HUES48 (cell line): ENCODE results near the gene MRGPRF.

Source experiments
- H3K27ac ChIP-seq: one replicate; pipeline ENCODE4 v1.7.0; 2013; ENCODE audit warnings: low read depth, low read length, inconsistent platforms
- H3K27me3 ChIP-seq: 2 replicates; pipeline ENCODE4 v1.6.1; 2013; ENCODE audit warnings: mild to moderate bottlenecking, low read length; ENCODE audit not compliant: control insufficient read depth, insufficient read depth
- H3K36me3 ChIP-seq: 2 replicates; pipeline ENCODE4 v1.6.1; 2013; ENCODE audit warnings: low read length; ENCODE audit not compliant: control insufficient read depth, insufficient read depth
- H3K4me1 ChIP-seq: 2 replicates; pipeline ENCODE4 v1.6.1; 2013; ENCODE audit warnings: mild to moderate bottlenecking, low read length; ENCODE audit not compliant: control insufficient read depth, insufficient read depth
- H3K4me3 ChIP-seq: 2 replicates; pipeline ENCODE4 v1.5.1; 2013; ENCODE audit warnings: mild to moderate bottlenecking, low read depth, low read length
- H3K9ac ChIP-seq: 2 replicates; pipeline ENCODE4 v1.6.1; 2013; ENCODE audit warnings: mild to moderate bottlenecking, low read depth, low read length, moderate library complexity
- H3K9me3 ChIP-seq: 2 replicates; pipeline ENCODE4 v1.6.1; 2013; ENCODE audit warnings: low read length; ENCODE audit not compliant: control insufficient read depth, insufficient read depth

MRGPRF gene

GRCh38 chr11:69013009-69013951, at the start of gene MRGPRF:
MRGPRF (minus strand) TSS chr11:69013246; CDS start chr11:69009901, 3,345 bp downstream.
- H3K9ac ChIP-seq, result no peak within 1 kb of the TSS
- H3K9me3 ChIP-seq, result no peaks in the 10 kb centered on the region
- peaks cover 10% of the 10 kb centered on the region; the same call in 1 of the 2 replicates for H3K27me3 ChIP-seq
- H3K4me3 ChIP-seq, result peak within 1 kb of the TSS; percentile 62
- H3K27ac ChIP-seq, result peak within 1 kb of the TSS; percentile 66
- H3K36me3 ChIP-seq, result no peaks in the 10 kb centered on the region
- H3K4me1 ChIP-seq, result peaks cover 44% of the 10 kb centered on the region

- Histone ChIP-seq H3K27me3 (no peaks in the 10 kb centered on the region), H3K4me3 (no peak overlapping the region), H3K9ac (no peak overlapping the region), H3K4me1 (no peaks in the 10 kb centered on the region), H3K36me3 (peaks cover 33% of the 10 kb centered on the region), H3K9me3 (no peaks in the 10 kb centered on the region), H3K27ac (no peak overlapping the region)
Observed at GRCh38 chr11:69062169-69062855, 49.3 kb upstream of the MRGPRF start.

GRCh38 chr11:69061713-69062053, 48.6 kb upstream of the MRGPRF start:
- H3K4me1 ChIP-seq, result no peaks in the 10 kb centered on the region
- H3K27ac ChIP-seq, result no peak overlapping the region
- no peaks in the 10 kb centered on the region for H3K9me3 ChIP-seq
- H3K27me3 ChIP-seq, result no peaks in the 10 kb centered on the region
- no peak overlapping the region for H3K4me3 ChIP-seq
- peaks cover 33% of the 10 kb centered on the region for H3K36me3 ChIP-seq
- no peak overlapping the region for H3K9ac ChIP-seq

- Histone ChIP-seq H3K9ac (no peak overlapping the region), H3K27me3 (no peaks in the 10 kb centered on the region), H3K27ac (no peak overlapping the region), H3K36me3 (peaks cover 33% of the 10 kb centered on the region), H3K4me1 (no peaks in the 10 kb centered on the region), H3K9me3 (no peaks in the 10 kb centered on the region), H3K4me3 (no peak overlapping the region)
Observed at GRCh38 chr11:69060806-69061712, 48.0 kb upstream of the MRGPRF start.

- Histone ChIP-seq H3K36me3 (peaks cover 43% of the 10 kb centered on the region), H3K27me3 (no peaks in the 10 kb centered on the region), H3K9me3 (no peaks in the 10 kb centered on the region), H3K4me1 (no peaks in the 10 kb centered on the region), H3K9ac (no peak overlapping the region), H3K4me3 (no peak overlapping the region), H3K27ac (no peak overlapping the region)
Observed at GRCh38 chr11:69059985-69060384, 46.9 kb upstream of the MRGPRF start.

- H3K4me3 ChIP-seq, result no peak overlapping the region
- H3K27ac ChIP-seq, result no peak overlapping the region
- H3K27me3 ChIP-seq, result no peaks in the 10 kb centered on the region
- no peak overlapping the region for H3K9ac ChIP-seq
- no peaks in the 10 kb centered on the region for H3K9me3 ChIP-seq
- H3K4me1 ChIP-seq, result no peaks in the 10 kb centered on the region
- H3K36me3 ChIP-seq, result peaks cover 44% of the 10 kb centered on the region
Observed at GRCh38 chr11:69059429-69059828, 46.4 kb upstream of the MRGPRF start.

- Histone ChIP-seq H3K9me3 (no peaks in the 10 kb centered on the region), H3K9ac (no peak overlapping the region), H3K4me1 (no peaks in the 10 kb centered on the region), H3K4me3 (no peak overlapping the region), H3K36me3 (peaks cover 48% of the 10 kb centered on the region), H3K27me3 (no peaks in the 10 kb centered on the region), H3K27ac (no peak overlapping the region)
Observed at GRCh38 chr11:69058511-69059270, 45.6 kb upstream of the MRGPRF start.

GRCh38 chr11:69057801-69058200, 44.8 kb upstream of the MRGPRF start:
- Histone ChIP-seq H3K9ac (no peak overlapping the region), H3K9me3 (no peaks in the 10 kb centered on the region), H3K4me3 (no peak overlapping the region), H3K4me1 (no peaks in the 10 kb centered on the region), H3K27me3 (no peaks in the 10 kb centered on the region), H3K27ac (no peak overlapping the region), H3K36me3 (peaks cover 42% of the 10 kb centered on the region)

GRCh38 chr11:69057236-69057635, 44.2 kb upstream of the MRGPRF start:
- Histone ChIP-seq H3K27me3 (no peaks in the 10 kb centered on the region), H3K9me3 (no peaks in the 10 kb centered on the region), H3K4me3 (no peak overlapping the region), H3K9ac (no peak overlapping the region), H3K36me3 (peaks cover 38% of the 10 kb centered on the region), H3K27ac (no peak overlapping the region), H3K4me1 (no peaks in the 10 kb centered on the region)
